Measurements from ENCODE around the gene PMEPA1. TPM values are rescaled to one million over a fixed set of nuclear protein-coding genes. Genes with fewer than 3 reads are reported as not detected.

PMEPA1 gene
- total RNA-seq, 6 donors from 2014 or later: 2.1 to 60.9 (median 17.6) TPM

- no peaks in the 10 kb centered on the region for H3K9me3 ChIP-seq
- no peak overlapping the region for H3K27ac ChIP-seq
- no peaks in the 10 kb centered on the region for H3K4me1 ChIP-seq
- ATAC-seq (ENCODE audit: low FRiP score in 2 of 2) (no peak), DNase-seq (peak in 1 of 2 donors; percentile 20)
- TF ChIP-seq EP300 (IDR thresholded peaks at IDR 0.05): no peak
- no peak for TF ChIP-seq POLR2A (IDR thresholded peaks at IDR 0.05)
- no peak for TF ChIP-seq POLR2AphosphoS5 (IDR thresholded peaks at IDR 0.05)
- TF ChIP-seq CTCF (IDR thresholded peaks at IDR 0.05): no peak
- no peaks in the 10 kb centered on the region for H3K36me3 ChIP-seq
- 75 to 81% methylated on average over 12 to 18 of the region's 18 CpGs for WGBS, 2 donors
- no peaks in the 10 kb centered on the region for H3K27me3 ChIP-seq
- H3K4me3 ChIP-seq: no peak overlapping the region
Measured at GRCh38 chr20:57611586-57612311, 98.1 kb downstream of the PMEPA1 start.

- no peak overlapping the region for H3K27ac ChIP-seq
- H3K36me3 ChIP-seq: no peaks in the 10 kb centered on the region
- H3K27me3 ChIP-seq: no peaks in the 10 kb centered on the region
- TF ChIP-seq CTCF (IDR thresholded peaks at IDR 0.05): no peak
- TF ChIP-seq POLR2AphosphoS5 (IDR thresholded peaks at IDR 0.05): no peak
- no peak for TF ChIP-seq EP300 (IDR thresholded peaks at IDR 0.05)
- no peak for DNase-seq
- no peak overlapping the region for H3K4me3 ChIP-seq
- 83 to 92% methylated on average over 11 to 18 of the region's 18 CpGs for WGBS, 2 donors
- no peak for ATAC-seq (ENCODE audit: low FRiP score in 2 of 2)
- no peaks in the 10 kb centered on the region for H3K4me1 ChIP-seq
- H3K9me3 ChIP-seq: no peaks in the 10 kb centered on the region
Measured at GRCh38 chr20:57610261-57610952, 99.4 kb downstream of the PMEPA1 start.

GRCh38 chr20:57609842-57610167 lies 100.0 kb downstream of the PMEPA1 start:
- no peak overlapping the region for H3K27ac ChIP-seq
- TF ChIP-seq EP300 (IDR thresholded peaks at IDR 0.05): no peak
- TF ChIP-seq POLR2AphosphoS5 (IDR thresholded peaks at IDR 0.05): no peak
- no peak for TF ChIP-seq CTCF (IDR thresholded peaks at IDR 0.05)
- no peak for TF ChIP-seq POLR2A (IDR thresholded peaks at IDR 0.05)
- H3K4me1 ChIP-seq: no peaks in the 10 kb centered on the region
- no peaks in the 10 kb centered on the region for H3K36me3 ChIP-seq
- H3K27me3 ChIP-seq: no peaks in the 10 kb centered on the region
- 84 to 91% methylated on average over 8 of the region's 8 CpGs for WGBS, 2 donors
- DNase-seq (no peak), ATAC-seq (ENCODE audit: low FRiP score in 2 of 2) (no peak)
- H3K4me3 ChIP-seq: no peak overlapping the region
- no peaks in the 10 kb centered on the region for H3K9me3 ChIP-seq

GRCh38 chr20:57609086-57609841 lies 100.6 kb downstream of the PMEPA1 start:
- Histone ChIP-seq H3K4me3 (no peak overlapping the region), H3K36me3 (no peaks in the 10 kb centered on the region), H3K27me3 (no peaks in the 10 kb centered on the region), H3K27ac (no peak overlapping the region), H3K9me3 (no peaks in the 10 kb centered on the region), H3K4me1 (no peaks in the 10 kb centered on the region)
- DNase-seq (no peak), ATAC-seq (ENCODE audit: low FRiP score in 2 of 2) (peak in 1 of 2 donors; percentile 32)
- no peak for TF ChIP-seq CTCF (IDR thresholded peaks at IDR 0.05)
- no peak for TF ChIP-seq POLR2AphosphoS5 (IDR thresholded peaks at IDR 0.05)
- no peak for TF ChIP-seq POLR2A (IDR thresholded peaks at IDR 0.05)
- TF ChIP-seq EP300 (IDR thresholded peaks at IDR 0.05): no peak
- 79 to 80% methylated on average over 8 to 16 of the region's 16 CpGs for WGBS, 2 donors
